MM.1S (cell line): ENCODE measurements around the gene BFAR.
A peak's percentile ranks its signal among the peaks of the same experiment; 100 is the strongest.
"Not testable (repeated sequence)": the region's sequence is repeated elsewhere in the genome, so short reads cannot be mapped to it uniquely, and the experiment has no call there.

Source experiments
- DNase-seq: peaks from one replicate; pipeline ENCODE4 v3.0.0-alpha.2; 2015
- H2AFZ ChIP-seq: fragments of 300-600 bp; sonication (generic); 2 replicates; pipeline ENCODE4 v1.6.0; 2016; ENCODE audit warnings: antibody characterized with exemption, low read length
- H3F3A ChIP-seq: fragments of 300-600 bp; sonication (generic); 2 replicates; pipeline ENCODE4 v1.6.1; 2016; ENCODE audit warnings: mild to moderate bottlenecking, antibody characterized with exemption, low read length, moderate library complexity, mixed read lengths; ENCODE audit not compliant: insufficient read depth
- H3K27ac ChIP-seq: fragments of 300-600 bp; sonication (generic); 2 replicates; pipeline ENCODE4 v1.5.1; 2016; ENCODE audit warnings: mild to moderate bottlenecking, low read length
- H3K27me3 ChIP-seq: fragments of 300-600 bp; sonication (generic); replicated peaks from 2 replicates; pipeline ENCODE4 v1.6.0; 2016; ENCODE audit warnings: low read length; ENCODE audit not compliant: insufficient read depth
- H3K36me3 ChIP-seq: fragments of 300-600 bp; sonication (generic); replicated peaks from 2 replicates; pipeline ENCODE4 v1.6.1; 2016; ENCODE audit warnings: mild to moderate bottlenecking, low read length, mixed read lengths; ENCODE audit not compliant: insufficient read depth
- H3K4me1 ChIP-seq: fragments of 300-600 bp; sonication (generic); 2 replicates; pipeline ENCODE4 v1.6.1; 2016; ENCODE audit warnings: low read length, mixed read lengths
- H3K4me2 ChIP-seq: fragments of 300-600 bp; sonication (generic); 2 replicates; pipeline ENCODE4 v1.6.0; 2016; ENCODE audit warnings: low read depth, low read length
- H3K4me3 ChIP-seq: fragments of 300-600 bp; sonication (generic); 2 replicates; pipeline ENCODE4 v1.5.1; 2016; ENCODE audit warnings: low read length, mixed read lengths
- H3K79me2 ChIP-seq: fragments of 300-600 bp; sonication (generic); 2 replicates; pipeline ENCODE4 v1.6.1; 2016; ENCODE audit warnings: mixed run types, low read length, mixed read lengths
- H3K9ac ChIP-seq: fragments of 300-600 bp; sonication (generic); 2 replicates; pipeline ENCODE4 v1.6.1; 2016; ENCODE audit warnings: low read length, mixed read lengths
- H3K9me2 ChIP-seq: fragments of 300-600 bp; sonication (generic); replicated peaks from 2 replicates; pipeline ENCODE4 v1.6.1; 2016; ENCODE audit warnings: mild to moderate bottlenecking, low read length, mixed read lengths; ENCODE audit not compliant: insufficient read depth
- H3K9me3 ChIP-seq: fragments of 300-600 bp; sonication (generic); replicated peaks from 2 replicates; pipeline ENCODE4 v1.6.1; 2016; ENCODE audit warnings: mild to moderate bottlenecking, low read length, mixed read lengths; ENCODE audit not compliant: insufficient read depth
- H4K20me1 ChIP-seq: fragments of 300-600 bp; sonication (generic); 2 replicates; pipeline ENCODE4 v1.6.1; 2016; ENCODE audit warnings: mild to moderate bottlenecking, low read length, moderate library complexity, mixed read lengths; ENCODE audit not compliant: insufficient read depth
- CTCF ChIP-seq: fragments of 300-600 bp; sonication (generic); IDR thresholded peaks from 2 replicates; pipeline ENCODE4 v1.5.1; 2016; ENCODE audit warnings: antibody characterized with exemption, low read length, mixed read lengths
- EZH2 ChIP-seq: fragments of 300-600 bp; sonication (generic); optimal IDR thresholded peaks from 2 replicates; pipeline ENCODE3; 2017; ENCODE audit warnings: low read depth, mild to moderate bottlenecking, antibody characterized with exemption, low read length, mixed read lengths
- EZH2phosphoT487 ChIP-seq: fragments of 300-600 bp; sonication (generic); IDR thresholded peaks from 2 replicates; pipeline ENCODE4 v1.6.1; 2018; ENCODE audit warnings: antibody characterized with exemption, low read length

The BFAR gene

GRCh38 chr16:14634389-14634725, 1.6 kb downstream of the BFAR start:
- no peaks in the 10 kb centered on the region for H3K36me3 ChIP-seq
- no peaks in the 10 kb centered on the region for H3K27me3 ChIP-seq
- H3F3A ChIP-seq, result peaks cover 15% of the 10 kb centered on the region
- H3K9me3 ChIP-seq, result no peaks in the 10 kb centered on the region; the same call in 1 of the 2 replicates
- no peak overlapping the region for H2AFZ ChIP-seq
- peak overlapping the region; percentile 93; the same call in 1 of the 2 replicates for H3K4me3 ChIP-seq
- peaks cover 71% of the 10 kb centered on the region for H3K79me2 ChIP-seq
- no peaks in the 10 kb centered on the region for H4K20me1 ChIP-seq
- peaks cover 10% of the 10 kb centered on the region for H3K4me1 ChIP-seq
- no peaks in the 10 kb centered on the region for H3K9me2 ChIP-seq
- no peak overlapping the region for H3K9ac ChIP-seq
- no peak overlapping the region for H3K27ac ChIP-seq
- peak overlapping the region; percentile 47; the same call in 1 of the 2 replicates for H3K4me2 ChIP-seq
- no peak for DNase-seq
- TF ChIP-seq EZH2 (no peak), CTCF (no peak), EZH2phosphoT487 (no peak)

GRCh38 chr16:14635395-14636165, 2.8 kb downstream of the BFAR start:
- Histone ChIP-seq H3K9me3 (no peaks in the 10 kb centered on the region; the same call in 1 of the 2 replicates), H3K4me3 (no peak overlapping the region), H3K27ac (no peak overlapping the region), H3K4me2 (no peak overlapping the region), H3K27me3 (no peaks in the 10 kb centered on the region), H3K79me2 (peaks cover 78% of the 10 kb centered on the region), H3F3A (peaks cover 11% of the 10 kb centered on the region), H3K9ac (no peak overlapping the region), H3K9me2 (no peaks in the 10 kb centered on the region), H2AFZ (no peak overlapping the region), H3K4me1 (peaks cover 10% of the 10 kb centered on the region), H4K20me1 (0 out of 2 replicates have a peak, but pooled peaks cover 2% of the 10 kb centered on the region), H3K36me3 (no peaks in the 10 kb centered on the region)
- no peak for DNase-seq
- TF ChIP-seq CTCF (no peak), EZH2phosphoT487 (no peak), EZH2 (no peak)

DNA sequence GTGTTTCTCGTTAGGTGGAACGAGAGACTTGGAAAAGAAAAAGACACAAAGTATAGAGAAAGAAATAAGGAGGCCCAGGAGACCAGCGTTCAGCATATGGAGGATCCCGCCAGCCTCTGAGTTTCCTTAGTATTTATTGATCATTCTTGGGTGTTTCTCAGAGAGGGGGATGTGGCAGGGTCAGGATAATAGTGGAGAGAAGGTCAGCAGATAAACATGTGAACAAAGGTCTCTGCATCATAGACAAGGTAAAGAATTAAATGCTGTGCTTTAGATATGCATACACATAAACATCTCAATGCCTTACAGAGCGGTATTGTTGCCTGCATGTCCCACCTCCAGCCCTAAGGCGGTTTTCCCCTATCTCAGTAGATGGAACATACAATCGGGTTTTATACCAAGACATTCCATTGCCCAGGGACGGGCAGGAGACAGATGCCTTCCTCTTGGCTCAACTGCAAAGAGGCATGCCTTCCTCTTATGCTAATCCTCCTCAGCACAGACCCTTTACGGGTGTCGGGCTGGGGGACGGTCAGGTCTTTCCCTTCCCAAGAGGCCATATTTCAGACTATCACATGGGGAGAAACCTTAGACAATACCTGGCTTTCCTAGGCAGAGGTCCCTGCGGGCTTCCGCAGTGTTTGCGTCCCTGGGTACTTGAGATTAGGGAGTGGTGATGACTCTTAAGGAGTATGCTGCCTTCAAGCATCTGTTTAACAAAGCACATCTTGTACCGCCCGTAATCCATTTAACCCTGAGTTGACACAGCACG, 3.6 kb downstream of the BFAR start:
- not testable (repeated sequence) for H3K4me2 ChIP-seq, H3K4me3 ChIP-seq, H3K9me2 ChIP-seq, H3K27ac ChIP-seq, DNase-seq, H2AFZ ChIP-seq, H3F3A ChIP-seq, H4K20me1 ChIP-seq, H3K36me3 ChIP-seq, H3K4me1 ChIP-seq, H3K27me3 ChIP-seq, H3K9ac ChIP-seq, H3K9me3 ChIP-seq
- H3K79me2 ChIP-seq, result peaks cover 86% of the 10 kb centered on the region

DNA sequence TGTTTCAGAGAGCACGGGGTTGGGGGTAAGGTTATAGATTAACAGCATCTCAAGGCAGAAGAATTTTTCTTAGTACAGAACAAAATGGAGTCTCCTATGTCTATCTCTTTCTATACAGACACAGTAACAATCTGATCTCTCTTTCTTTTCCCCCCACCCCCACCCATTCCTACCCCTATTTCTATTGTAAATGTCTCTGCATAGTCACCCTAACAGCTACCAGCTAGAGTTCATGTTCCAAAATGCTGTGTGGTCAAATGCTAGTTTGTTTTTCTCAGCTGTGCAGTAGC, 4.1 kb downstream of the BFAR start:
- H3K9me2 ChIP-seq, H3K9me3 ChIP-seq, H3K27ac ChIP-seq, H3K4me1 ChIP-seq, H3K36me3 ChIP-seq, H4K20me1 ChIP-seq, H2AFZ ChIP-seq, H3K9ac ChIP-seq, H3K27me3 ChIP-seq, H3F3A ChIP-seq, DNase-seq, H3K4me2 ChIP-seq, H3K4me3 ChIP-seq: not testable (repeated sequence)
- peaks cover 91% of the 10 kb centered on the region for H3K79me2 ChIP-seq
